Spinal cord (tissue), 10 donors: ENCODE measurements around the gene QSOX2. TPM values are rescaled to one million over a fixed set of nuclear protein-coding genes. Genes with fewer than 3 reads are reported as not detected.
A peak's percentile ranks its signal among the peaks of the same experiment; 100 is the strongest.

ENCODE experiments used
- DNase-seq, 6 donors: peaks; one replicate each; pipeline versions ENCODE4 v3.0.0 to v3.0.0-alpha.2; 2013 to 2015; ENCODE audit warnings: low spot score in 6 of 6, low read depth in 4 of 6
- H3K27ac ChIP-seq: one replicate; pipeline ENCODE4 v1.5.1; 2013; ENCODE audit warnings: low read depth, low read length, control low read depth
- H3K27me3 ChIP-seq: one replicate; pipeline ENCODE4 v1.6.1; 2013; ENCODE audit warnings: low read length; ENCODE audit not compliant: control insufficient read depth, insufficient read depth
- H3K36me3 ChIP-seq: one replicate; pipeline ENCODE4 v1.6.1; 2013; ENCODE audit warnings: low read length; ENCODE audit not compliant: control insufficient read depth, insufficient read depth
- H3K4me1 ChIP-seq: one replicate; pipeline ENCODE4 v1.6.1; 2013; ENCODE audit warnings: low read length; ENCODE audit not compliant: control insufficient read depth, insufficient read depth
- H3K4me3 ChIP-seq: one replicate; pipeline ENCODE4 v1.5.1; 2013; ENCODE audit warnings: low read depth, low read length, control low read depth
- H3K9me3 ChIP-seq: one replicate; pipeline ENCODE4 v1.6.1; 2013; ENCODE audit warnings: low read length; ENCODE audit not compliant: control insufficient read depth, insufficient read depth
- WGBS: methylation state at CpG from one replicate; pipeline ENCODE4 v1.1.5; 2013; ENCODE audit warnings: missing lambda C conversion rate; ENCODE audit not compliant: insufficient coverage; 5-methylcytosine and 5-hydroxymethylcytosine counted together
- polyA plus RNA-seq, 2 donors: library from polyadenylated mRNA; unstranded; fragments of 120-200 nt; gene quantifications; one replicate each; pipeline ENCODE4 v1.2.1, GENCODE V29; 2013; ENCODE audit not compliant: insufficient read length in 2 of 2
- total RNA-seq, 2 donors: library from RNA; depleted of rRNA in 1 of 2; stranded (reverse); fragments of 120-200 nt in 1 of 2; fragments of >200 nt in 1 of 2; gene quantifications; one replicate each; pipeline versions ENCODE4 v1.2.3 to v1.2.4, GENCODE V29; 2013 to 2014
- donor health status: healthy.

QSOX2 gene
- total and polyA plus RNA-seq, 4 donors = 7.2 to 17.0 (median 13.6) TPM

DNA sequence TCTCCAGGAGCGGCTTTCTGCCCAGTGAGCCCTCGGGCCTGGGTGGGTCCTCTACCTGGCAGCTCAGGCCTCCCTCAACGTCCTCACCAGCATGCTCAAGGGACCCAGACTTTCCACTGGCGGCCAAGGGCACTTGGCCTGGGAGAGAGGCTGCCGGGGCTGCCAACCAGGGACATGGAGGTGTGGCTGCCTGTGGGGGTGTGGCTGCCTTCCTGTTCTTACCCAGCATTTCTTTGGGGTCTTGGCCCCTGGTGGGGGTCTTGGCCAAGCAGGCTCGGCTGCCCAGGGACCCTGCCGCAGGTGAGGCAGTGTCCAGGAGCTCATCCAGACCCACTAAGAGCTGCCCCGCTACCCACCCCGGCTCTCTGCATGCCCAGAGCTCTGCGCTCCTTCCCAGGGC is 7.2 kb upstream of the QSOX2 start:
- Histone ChIP-seq H3K27me3 (no peaks in the 10 kb centered on the region), H3K36me3 (no peaks in the 10 kb centered on the region), H3K4me3 (no peak overlapping the region), H3K27ac (no peak overlapping the region), H3K9me3 (no peaks in the 10 kb centered on the region), H3K4me1 (peaks cover 47% of the 10 kb centered on the region)
- DNase-seq = no peak
- WGBS = 95% methylated on average over 10 of the region's 10 CpGs

GRCh38 chr9:136252281-136252680 is 6.7 kb upstream of the QSOX2 start:
- Histone ChIP-seq H3K9me3 (no peaks in the 10 kb centered on the region), H3K27me3 (no peaks in the 10 kb centered on the region), H3K36me3 (no peaks in the 10 kb centered on the region), H3K27ac (no peak overlapping the region), H3K4me3 (no peak overlapping the region), H3K4me1 (peaks cover 46% of the 10 kb centered on the region)
- 94% methylated on average over 23 of the region's 29 CpGs for WGBS
- no peak for DNase-seq

- H3K4me3 ChIP-seq = no peak overlapping the region
- peaks cover 46% of the 10 kb centered on the region for H3K4me1 ChIP-seq
- H3K36me3 ChIP-seq = no peaks in the 10 kb centered on the region
- DNase-seq = no peak
- H3K9me3 ChIP-seq = no peaks in the 10 kb centered on the region
- no peak overlapping the region for H3K27ac ChIP-seq
- no peaks in the 10 kb centered on the region for H3K27me3 ChIP-seq
- WGBS = 94% methylated on average over 40 of the region's 50 CpGs
Observed at GRCh38 chr9:136251264-136252115, 5.9 kb upstream of the QSOX2 start.

GRCh38 chr9:136250676-136251075 is 5.1 kb upstream of the QSOX2 start:
- DNase-seq = no peak
- Histone ChIP-seq H3K27ac (no peak overlapping the region), H3K36me3 (no peaks in the 10 kb centered on the region), H3K9me3 (no peaks in the 10 kb centered on the region), H3K27me3 (no peaks in the 10 kb centered on the region), H3K4me1 (peaks cover 42% of the 10 kb centered on the region), H3K4me3 (no peak overlapping the region)
- 60% methylated on average over 10 of the region's 10 CpGs for WGBS

DNA sequence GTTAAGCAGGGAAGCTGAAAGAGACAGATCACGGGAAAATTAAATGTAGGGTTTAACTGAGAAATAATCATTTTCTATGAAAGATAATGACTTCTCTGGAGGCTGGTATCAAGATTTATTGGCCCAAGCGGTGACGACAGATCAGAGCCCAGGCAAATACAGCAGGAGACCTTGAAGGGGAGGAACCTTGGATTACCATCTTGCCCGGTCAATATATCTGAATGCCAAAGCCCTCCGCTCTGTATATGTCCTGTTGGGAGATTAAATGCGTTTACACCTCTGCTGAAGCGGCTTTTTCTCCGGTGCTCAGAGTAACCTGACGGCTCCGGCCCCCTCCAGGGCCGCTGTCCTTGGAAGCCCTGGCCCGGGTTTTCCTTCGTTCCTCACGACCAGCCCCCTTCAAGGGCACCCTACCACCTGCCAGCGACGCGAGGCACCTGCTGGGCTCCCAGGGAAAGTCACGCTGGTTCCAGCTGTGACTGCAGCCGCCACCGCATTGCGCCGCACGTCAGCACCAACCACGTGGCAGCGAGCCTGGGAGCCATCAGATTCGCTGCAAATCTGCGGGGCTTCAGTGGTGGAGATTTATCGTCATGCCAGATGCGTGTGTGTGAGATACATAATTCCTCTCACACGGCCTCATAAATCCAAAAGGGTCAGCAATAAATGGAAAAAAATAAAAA is 4.4 kb upstream of the QSOX2 start:
- H3K27me3 ChIP-seq = no peaks in the 10 kb centered on the region
- 45% methylated on average over 26 of the region's 30 CpGs for WGBS
- H3K4me1 ChIP-seq = peaks cover 38% of the 10 kb centered on the region
- no peak overlapping the region for H3K4me3 ChIP-seq
- H3K36me3 ChIP-seq = no peaks in the 10 kb centered on the region
- no peak overlapping the region for H3K27ac ChIP-seq
- DNase-seq = peak in 2 of 6 donors; percentile 31 to 92
- no peaks in the 10 kb centered on the region for H3K9me3 ChIP-seq

GRCh38 chr9:136248951-136249876 is 3.6 kb upstream of the QSOX2 start:
- Histone ChIP-seq H3K36me3 (no peaks in the 10 kb centered on the region), H3K4me3 (no peak overlapping the region), H3K27ac (no peak overlapping the region), H3K4me1 (peaks cover 33% of the 10 kb centered on the region), H3K9me3 (no peaks in the 10 kb centered on the region), H3K27me3 (no peaks in the 10 kb centered on the region)
- DNase-seq = no peak
- 66% methylated on average over 30 of the region's 30 CpGs for WGBS

DNA sequence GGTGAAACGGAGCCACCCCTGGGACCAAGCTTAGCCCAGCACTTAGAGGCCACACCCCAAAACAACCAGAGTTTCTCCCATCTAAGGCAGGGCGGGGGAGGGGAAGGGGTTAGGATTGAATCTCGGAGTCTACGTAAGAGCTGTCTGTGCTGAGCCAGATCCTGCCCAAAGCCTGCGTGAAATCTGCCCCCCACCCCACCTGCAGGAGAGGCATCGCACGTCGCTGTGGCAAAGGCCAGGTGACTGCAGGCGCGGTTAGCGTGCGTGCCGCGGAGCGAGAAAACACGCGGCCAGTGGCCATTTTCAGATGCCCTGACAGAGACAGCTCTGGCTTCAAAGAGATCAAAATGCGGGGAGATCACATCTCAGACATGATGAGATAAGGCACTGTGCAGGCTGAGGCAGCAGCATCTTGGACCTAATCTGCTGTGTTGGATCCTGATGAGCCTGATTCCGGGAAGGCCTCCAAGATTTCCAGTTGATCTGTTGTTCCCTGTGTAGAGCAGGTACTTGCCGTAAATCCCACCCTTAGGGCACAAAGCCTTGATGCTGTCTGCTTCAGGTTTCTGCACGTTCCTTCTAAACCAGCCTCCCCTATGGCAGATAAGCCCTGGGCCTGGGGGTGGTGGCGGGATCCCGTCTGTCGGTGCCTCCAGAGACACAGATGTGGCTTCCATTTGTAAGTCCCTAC is 2.5 kb upstream of the QSOX2 start:
- 77% methylated on average over 21 of the region's 24 CpGs for WGBS
- no peak overlapping the region for H3K27ac ChIP-seq
- no peaks in the 10 kb centered on the region for H3K36me3 ChIP-seq
- H3K4me1 ChIP-seq = peaks cover 37% of the 10 kb centered on the region
- no peaks in the 10 kb centered on the region for H3K27me3 ChIP-seq
- H3K4me3 ChIP-seq = no peak overlapping the region
- DNase-seq = no peak
- no peaks in the 10 kb centered on the region for H3K9me3 ChIP-seq

DNA sequence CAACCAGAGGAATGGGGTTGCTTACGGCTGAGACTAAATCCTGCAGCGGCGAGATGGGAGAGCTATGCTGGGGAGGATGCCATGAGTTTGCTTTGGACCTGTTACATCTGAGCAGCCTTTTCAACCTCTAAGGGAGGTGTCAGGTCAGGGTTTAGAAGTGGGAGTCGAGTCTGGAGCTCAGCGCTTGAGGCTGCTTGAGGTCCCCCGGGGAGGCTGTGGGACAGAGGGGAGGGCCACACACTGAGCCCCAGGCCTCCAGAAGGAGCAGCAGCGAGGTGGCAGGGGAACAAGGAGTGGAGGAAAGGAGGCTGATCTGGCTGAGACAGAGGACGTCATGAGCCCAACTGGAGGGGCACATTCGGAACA is 1.9 kb upstream of the QSOX2 start:
- no peak for DNase-seq
- WGBS = 46% methylated on average over 7 of the region's 9 CpGs
- no peak overlapping the region for H3K27ac ChIP-seq
- H3K4me1 ChIP-seq = peaks cover 42% of the 10 kb centered on the region
- no peaks in the 10 kb centered on the region for H3K9me3 ChIP-seq
- peaks cover 2% of the 10 kb centered on the region for H3K36me3 ChIP-seq
- H3K4me3 ChIP-seq = no peak overlapping the region
- no peaks in the 10 kb centered on the region for H3K27me3 ChIP-seq
